Body of pancreas (tissue), 4 donors: Measurements from ENCODE around the gene PKNOX2. TPM values are rescaled to one million over a fixed set of nuclear protein-coding genes. Genes with fewer than 3 reads are reported as not detected.

Experiments
- ATAC-seq: fragments of 150-250 bp; one replicate; pipeline ENCODE4 v1.9.1; 2016
- DNase-seq, 4 donors: peaks; one replicate each; pipeline ENCODE4 v3.0.0-alpha.2; 2019
- H3K27ac ChIP-seq, 4 donors: fragments of 200-600 bp; sonication (generic); 1 replicate in 3 of 4; 2 replicates in 1 of 4; pipeline versions ENCODE4 v1.5.1 to v1.6.1; 2016 to 2019; ENCODE audit warnings: mild to moderate bottlenecking in 1 of 4, mixed read lengths in 1 of 4, moderate library complexity in 1 of 4
- H3K27me3 ChIP-seq, 2 donors: fragments of 200-600 bp; sonication (generic); one replicate each; pipeline ENCODE4 v1.6.0; 2016; ENCODE audit warnings: mild to moderate bottlenecking in 1 of 2
- H3K36me3 ChIP-seq, 2 donors: fragments of 200-600 bp; sonication (generic); replicated peaks in 1 of 2; 2 replicates each; pipeline ENCODE4 v1.5.1; 2016; ENCODE audit warnings: low read depth in 2 of 2; ENCODE audit not compliant: insufficient read depth in 1 of 2
- H3K4me1 ChIP-seq: fragments of 200-600 bp; sonication (generic); one replicate; pipeline ENCODE4 v1.6.0; 2016
- H3K4me3 ChIP-seq, 2 donors: fragments of 200-600 bp; sonication (generic); 1 replicate in 1 of 2; 2 replicates in 1 of 2; pipeline ENCODE4 v1.5.1; 2016 to 2019
- H3K9me3 ChIP-seq, 3 donors: fragments of 200-600 bp; sonication (generic); 1 replicate in 2 of 3; 2 replicates in 1 of 3; pipeline ENCODE4 v1.5.1; 2016
- CTCF ChIP-seq, 7 experiments: fragments of 450-650 bp in 4 of 7; fragments of 200-600 bp in 3 of 7; sonication (generic) in 3 of 7; IDR thresholded peaks; one replicate each; pipeline ENCODE4 v1.5.1; 2016 to 2019; ENCODE audit warnings: antibody characterized with exemption in 7 of 7
- POLR2A ChIP-seq, 3 donors: fragments of 450-650 bp; IDR thresholded peaks; one replicate each; pipeline ENCODE4 v1.6.1; 2016; ENCODE audit warnings: antibody characterized with exemption in 3 of 3, mild to moderate bottlenecking in 2 of 3
- WGBS, 2 donors: methylation state at CpG; one replicate each; pipeline ENCODE4 v1.1.5; 2017; 5-methylcytosine and 5-hydroxymethylcytosine counted together
- intact Hi-C: fragments of 100-400 bp; cut with DNase I; formaldehyde crosslinking; loops from one replicate; pipeline ENCODE4 v1.15.1; 2023
- total RNA-seq, 2 donors: library from RNA; depleted of rRNA; stranded (reverse); fragments of >200 nt; gene quantifications; one replicate each; pipeline ENCODE4 v1.1.0, GENCODE V29; 2016

PKNOX2 gene
- total RNA-seq, 2 donors from 2014 or later: 4.2 to 4.9 TPM

- H3K9me3 ChIP-seq: no peaks in the 10 kb centered on the region
- H3K4me1 ChIP-seq: no peaks in the 10 kb centered on the region
- ATAC-seq (no peak), DNase-seq (no peak)
- no peak overlapping the region for H3K27ac ChIP-seq
- intact Hi-C loops: no loop called here
- no peaks in the 10 kb centered on the region for H3K36me3 ChIP-seq
- TF ChIP-seq POLR2A (IDR thresholded peaks at IDR 0.05): no peak
- TF ChIP-seq CTCF (IDR thresholded peaks at IDR 0.05): no peak
- no peak overlapping the region for H3K4me3 ChIP-seq
- 53 to 58% methylated on average over 8 to 9 of the region's 9 CpGs for WGBS, 2 donors
- H3K27me3 ChIP-seq: no peaks in the 10 kb centered on the region
Measured at GRCh38 chr11:125435461-125436238, 271.1 kb downstream of the PKNOX2 start.

- 51 to 52% methylated on average over 11 of the region's 11 CpGs for WGBS, 2 donors
- Histone ChIP-seq H3K27me3 (no peaks in the 10 kb centered on the region), H3K27ac (no peak overlapping the region), H3K9me3 (no peaks in the 10 kb centered on the region), H3K36me3 (no peaks in the 10 kb centered on the region), H3K4me3 (no peak overlapping the region), H3K4me1 (no peaks in the 10 kb centered on the region)
- TF ChIP-seq POLR2A (IDR thresholded peaks at IDR 0.05) (no peak), CTCF (IDR thresholded peaks at IDR 0.05) (no peak)
- intact Hi-C loops: no loop called here
- DNase-seq (no peak), ATAC-seq (no peak)
Measured at GRCh38 chr11:125441648-125442410, 277.3 kb downstream of the PKNOX2 start.

- ATAC-seq: no peak
- 83 to 92% methylated on average over 6 of the region's 6 CpGs for whole genome bisulfite sequencing, 2 donors
- Histone ChIP-seq H3K36me3 (no peaks in the 10 kb centered on the region), H3K27me3 (no peaks in the 10 kb centered on the region), H3K4me1 (no peaks in the 10 kb centered on the region), H3K4me3 (no peak overlapping the region), H3K27ac (no peak overlapping the region), H3K9me3 (no peaks in the 10 kb centered on the region)
- intact Hi-C loops: no loop called here
- DNase-seq: no peak
- TF ChIP-seq CTCF (IDR thresholded peaks at IDR 0.05) (no peak), POLR2A (IDR thresholded peaks at IDR 0.05) (no peak)
Measured at GRCh38 chr11:125442946-125443345, 278.4 kb downstream of the PKNOX2 start.

GRCh38 chr11:125443767-125444311 is 279.3 kb downstream of the PKNOX2 start:
- Histone ChIP-seq H3K4me1 (no peaks in the 10 kb centered on the region), H3K4me3 (no peak overlapping the region), H3K27me3 (no peaks in the 10 kb centered on the region), H3K9me3 (no peaks in the 10 kb centered on the region), H3K36me3 (no peaks in the 10 kb centered on the region), H3K27ac (peak overlapping the region in 1 of 4 donors; percentile 20)
- peak in 1 of 4 donors; percentile 16 for DNase-seq
- peak; percentile 35 for ATAC-seq
- 25 to 32% methylated on average over 9 to 10 of the region's 10 CpGs for WGBS, 2 donors
- TF ChIP-seq POLR2A (IDR thresholded peaks at IDR 0.05) (no peak), CTCF (IDR thresholded peaks at IDR 0.05) (no peak)
- intact Hi-C loops: no loop called here
